ENCODE results near the gene UBE4A.

- TF ChIP-seq POLR2A (IDR thresholded peaks at IDR 0.05) (peak; percentile 7 to 78), CTCF (IDR thresholded peaks at IDR 0.05) (peak in 2 of 6 experiments; percentile 2 to 24)
Measured at GRCh38 chr11:118401151-118401879, 41.9 kb downstream of the UBE4A start, which contains the start of gene ATP5MG.

Measured in adrenal gland (tissue), 5 donors.